Measurements from ENCODE around the gene KATNAL1. TPM values are rescaled to one million over a fixed set of nuclear protein-coding genes. Genes with fewer than 3 reads are reported as not detected.
"Not testable (repeated sequence)": the region's sequence is repeated elsewhere in the genome, so short reads cannot be mapped to it uniquely, and the experiment has no call there.

KATNAL1 gene
- total RNA-seq, 1 donor: 15.9 TPM

- TF ChIP-seq CTCF (IDR thresholded peaks at IDR 0.05; ENCODE audit: extremely low read depth, low read depth, low read length): no peak
- Histone ChIP-seq H3K4me1 (ENCODE audit: insufficient read depth, low read length) (no peaks in the 10 kb centered on the region), H3K9me3 (ENCODE audit: low read depth, low read length) (no peaks in the 10 kb centered on the region), H2AFZ (ENCODE audit: low read length) (no peak overlapping the region), H3K4me3 (ENCODE audit: insufficient read depth, low read length) (no peak overlapping the region), H3K4me2 (ENCODE audit: insufficient read depth, low read length) (no peak overlapping the region), H3K27ac (ENCODE audit: low read depth, low read length) (no peak overlapping the region), H3K36me3 (ENCODE audit: insufficient read depth, low read length) (no peaks in the 10 kb centered on the region), H3K27me3 (ENCODE audit: insufficient read depth, low read length) (no peaks in the 10 kb centered on the region), H3K79me2 (ENCODE audit: insufficient read depth, low read length) (peaks cover 31% of the 10 kb centered on the region), H4K20me1 (ENCODE audit: insufficient read depth, low read length) (no peaks in the 10 kb centered on the region)
- DNase-seq (ENCODE audit: insufficient read length, low spot score, missing footprints): no peak
Observed at GRCh38 chr13:30274083-30274482, 33.3 kb downstream of the KATNAL1 start.

- not testable (repeated sequence) for H2AFZ ChIP-seq (ENCODE audit: low read length); H4K20me1 ChIP-seq (ENCODE audit: insufficient read depth, low read length); H3K27me3 ChIP-seq (ENCODE audit: insufficient read depth, low read length); H3K27ac ChIP-seq (ENCODE audit: low read depth, low read length); H3K4me1 ChIP-seq (ENCODE audit: insufficient read depth, low read length); H3K9me3 ChIP-seq (ENCODE audit: low read depth, low read length); H3K36me3 ChIP-seq (ENCODE audit: insufficient read depth, low read length); H3K4me3 ChIP-seq (ENCODE audit: insufficient read depth, low read length); DNase-seq (ENCODE audit: insufficient read length, low spot score, missing footprints); H3K4me2 ChIP-seq (ENCODE audit: insufficient read depth, low read length)
- peaks cover 44% of the 10 kb centered on the region for H3K79me2 ChIP-seq (ENCODE audit: insufficient read depth, low read length)
Observed at GRCh38 chr13:30270035-30270434, 37.3 kb downstream of the KATNAL1 start.

GRCh38 chr13:30268673-30269072, 38.7 kb downstream of the KATNAL1 start:
- Histone ChIP-seq H2AFZ (ENCODE audit: low read length) (no peak overlapping the region), H3K27ac (ENCODE audit: low read depth, low read length) (no peak overlapping the region), H3K4me2 (ENCODE audit: insufficient read depth, low read length) (no peak overlapping the region), H3K79me2 (ENCODE audit: insufficient read depth, low read length) (peaks cover 32% of the 10 kb centered on the region), H3K4me1 (ENCODE audit: insufficient read depth, low read length) (no peaks in the 10 kb centered on the region), H3K36me3 (ENCODE audit: insufficient read depth, low read length) (no peaks in the 10 kb centered on the region), H3K27me3 (ENCODE audit: insufficient read depth, low read length) (no peaks in the 10 kb centered on the region), H4K20me1 (ENCODE audit: insufficient read depth, low read length) (no peaks in the 10 kb centered on the region), H3K4me3 (ENCODE audit: insufficient read depth, low read length) (no peak overlapping the region), H3K9me3 (ENCODE audit: low read depth, low read length) (no peaks in the 10 kb centered on the region)
- no peak for TF ChIP-seq CTCF (IDR thresholded peaks at IDR 0.05; ENCODE audit: extremely low read depth, low read depth, low read length)
- no peak for DNase-seq (ENCODE audit: insufficient read length, low spot score, missing footprints)

GRCh38 chr13:30266756-30267155, 40.6 kb downstream of the KATNAL1 start:
- no peak for DNase-seq (ENCODE audit: insufficient read length, low spot score, missing footprints)
- Histone ChIP-seq H3K4me3 (ENCODE audit: insufficient read depth, low read length) (no peak overlapping the region), H2AFZ (ENCODE audit: low read length) (no peak overlapping the region)

GRCh38 chr13:30259149-30259733, 48.1 kb downstream of the KATNAL1 start:
- not testable (repeated sequence) for H3K36me3 ChIP-seq (ENCODE audit: insufficient read depth, low read length); DNase-seq (ENCODE audit: insufficient read length, low spot score, missing footprints); H3K4me3 ChIP-seq (ENCODE audit: insufficient read depth, low read length); H3K27ac ChIP-seq (ENCODE audit: low read depth, low read length); H3K9me3 ChIP-seq (ENCODE audit: low read depth, low read length); H3K27me3 ChIP-seq (ENCODE audit: insufficient read depth, low read length); H2AFZ ChIP-seq (ENCODE audit: low read length); H3K4me1 ChIP-seq (ENCODE audit: insufficient read depth, low read length); H3K4me2 ChIP-seq (ENCODE audit: insufficient read depth, low read length); H4K20me1 ChIP-seq (ENCODE audit: insufficient read depth, low read length)
- H3K79me2 ChIP-seq (ENCODE audit: insufficient read depth, low read length): peaks cover 19% of the 10 kb centered on the region

More at GRCh38 chr13:30266756-30267155, 40.6 kb downstream of the KATNAL1 start:
- H3K36me3 ChIP-seq (ENCODE audit: insufficient read depth, low read length): no peaks in the 10 kb centered on the region
- no peak overlapping the region for H3K27ac ChIP-seq (ENCODE audit: low read depth, low read length)
- H3K9me3 ChIP-seq (ENCODE audit: low read depth, low read length): no peaks in the 10 kb centered on the region
- H4K20me1 ChIP-seq (ENCODE audit: insufficient read depth, low read length): no peaks in the 10 kb centered on the region
- TF ChIP-seq CTCF (IDR thresholded peaks at IDR 0.05; ENCODE audit: extremely low read depth, low read depth, low read length): no peak
- H3K4me2 ChIP-seq (ENCODE audit: insufficient read depth, low read length): no peak overlapping the region
- no peaks in the 10 kb centered on the region for H3K27me3 ChIP-seq (ENCODE audit: insufficient read depth, low read length)
- peaks cover 24% of the 10 kb centered on the region for H3K79me2 ChIP-seq (ENCODE audit: insufficient read depth, low read length)
- no peaks in the 10 kb centered on the region for H3K4me1 ChIP-seq (ENCODE audit: insufficient read depth, low read length)

All from osteoblast (primary cell).